PC-9 (cell line): ENCODE data around the gene CRYAA. TPM values are rescaled to one million over a fixed set of nuclear protein-coding genes. Genes with fewer than 3 reads are reported as not detected.

Experiments
- BruUV-seq: library from RNA; stranded (reverse); fragments of 400-500 nt; replicated peaks from 2 replicates; lab custom pipeline; 2021; lab: Mats Ljungman, UMichigan
- CTCF ChIA-PET: fragments of 300-600 bp; sonication (Branson Sonifier 250); formaldehyde crosslinking; loops from one replicate; lab custom pipeline; 2022; ENCODE audit warnings: antibody characterized with exemption; lab: Charles Lee
- POLR2A ChIA-PET: fragments of 300-600 bp; sonication (Branson Sonifier 250); formaldehyde crosslinking; loops from one replicate; lab custom pipeline; 2022; ENCODE audit warnings: antibody characterized with exemption; ENCODE audit not compliant: unreplicated experiment; lab: Charles Lee
- DNase-seq, 2 experiments: peaks; one replicate each; pipeline versions ENCODE4 v3.0.0 to v3.0.0-alpha.2; 2015 to 2022; ENCODE audit warnings: mixed read lengths in 1 of 2
- H2AFZ ChIP-seq: fragments of 200-600 bp; sonication (generic); 2 replicates; pipeline ENCODE4 v1.8.1; 2017; ENCODE audit warnings: antibody characterized with exemption
- H3F3A ChIP-seq: fragments of 200-600 bp; sonication (generic); 2 replicates; pipeline ENCODE4 v1.8.1; 2017; ENCODE audit warnings: antibody characterized with exemption, mild to moderate bottlenecking, low read depth; ENCODE audit not compliant: insufficient read depth
- H3K27ac ChIP-seq: fragments of 200-600 bp; sonication (generic); 2 replicates; pipeline ENCODE4 v1.6.1; 2016; ENCODE audit warnings: mixed run types
- H3K27me3 ChIP-seq: fragments of 200-600 bp; sonication (generic); 2 replicates; pipeline ENCODE4 v1.6.1; 2016; ENCODE audit warnings: low read depth, mixed run types; ENCODE audit not compliant: insufficient read depth
- H3K36me3 ChIP-seq: fragments of 200-600 bp; sonication (generic); 2 replicates; pipeline ENCODE4 v1.6.1; 2016; ENCODE audit warnings: low read depth, mixed run types
- H3K4me1 ChIP-seq: fragments of 200-600 bp; sonication (generic); replicated peaks from 2 replicates; pipeline ENCODE4 v1.6.1; 2016; ENCODE audit warnings: mixed run types; ENCODE audit not compliant: insufficient read depth
- H3K4me2 ChIP-seq: fragments of 200-600 bp; sonication (generic); 2 replicates; pipeline ENCODE4 v1.6.1; 2017; ENCODE audit warnings: mixed run types
- H3K4me3 ChIP-seq: fragments of 200-600 bp; sonication (generic); 2 replicates; pipeline ENCODE4 v1.6.1; 2016; ENCODE audit warnings: mixed run types
- H3K79me2 ChIP-seq: fragments of 200-600 bp; sonication (generic); 2 replicates; pipeline ENCODE4 v1.6.1; 2017; ENCODE audit warnings: low read depth, mixed run types
- H3K9me2 ChIP-seq: fragments of 200-600 bp; sonication (generic); 2 replicates; pipeline ENCODE4 v1.8.1; 2017; ENCODE audit warnings: mild to moderate bottlenecking; ENCODE audit not compliant: insufficient read depth
- H3K9me3 ChIP-seq: fragments of 200-600 bp; sonication (generic); 2 replicates; pipeline ENCODE4 v1.8.1; 2016; ENCODE audit warnings: low read depth; ENCODE audit not compliant: insufficient read depth
- H4K20me1 ChIP-seq: fragments of 200-600 bp; sonication (generic); 2 replicates; pipeline ENCODE4 v1.8.1; 2017; ENCODE audit not compliant: insufficient read depth
- CTCF ChIP-seq: fragments of 200-600 bp; sonication (generic); conservative IDR thresholded peaks from 2 replicates; pipeline ENCODE4 v1.6.1; 2017; ENCODE audit warnings: mixed run types, antibody characterized with exemption, mild to moderate bottlenecking, moderate library complexity
- EZH2 ChIP-seq: fragments of 200-600 bp; sonication (generic); IDR thresholded peaks from 2 replicates; pipeline ENCODE4 v1.8.0; 2017; ENCODE audit warnings: antibody characterized with exemption, low read depth
- intact Hi-C: fragments of 100-400 bp; cut with micrococcal nuclease; formaldehyde crosslinking; loops from one replicate; pipeline ENCODE4 v1.10.0; 2022; ENCODE audit not compliant: unreplicated experiment
- total RNA-seq: library from RNA; stranded (reverse); gene quantifications from 2 replicates; pipeline ENCODE4 v1.2.3, GENCODE V29; 2021

CRYAA gene
- total RNA-seq, 1 experiment from 2014 or later = not detected

DNA sequence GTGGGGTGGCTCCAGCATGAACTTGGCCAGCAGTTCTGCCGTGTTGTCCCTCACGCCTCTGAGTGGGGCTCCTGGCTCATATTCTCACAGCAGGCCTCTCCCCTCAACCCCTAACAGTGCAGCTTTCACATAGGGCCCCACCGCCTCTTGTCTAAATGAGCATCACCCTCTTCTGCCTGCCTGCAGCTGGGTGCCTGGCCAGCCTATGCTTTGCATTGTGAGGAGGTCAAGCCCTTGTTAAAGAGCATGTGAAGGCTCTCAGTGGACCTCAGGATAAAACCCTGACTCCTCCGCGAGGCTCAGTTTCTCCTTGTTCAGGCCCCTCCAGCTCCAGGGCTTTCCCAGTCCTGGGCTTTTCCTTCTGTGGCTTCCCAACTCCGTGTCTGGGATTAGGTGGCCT is 34.8 kb downstream of the CRYAA start:
- Histone ChIP-seq H3K9me2 (no peaks in the 10 kb centered on the region), H3K4me2 (no peak overlapping the region), H3K27me3 (no peaks in the 10 kb centered on the region), H2AFZ (no peak overlapping the region), H3K4me1 (no peaks in the 10 kb centered on the region; the same call in 1 of the 2 replicates), H4K20me1 (no peaks in the 10 kb centered on the region), H3K27ac (no peak overlapping the region), H3F3A (no peaks in the 10 kb centered on the region), H3K36me3 (no peaks in the 10 kb centered on the region), H3K79me2 (no peaks in the 10 kb centered on the region), H3K4me3 (no peak overlapping the region), H3K9me3 (no peaks in the 10 kb centered on the region; the same call in 1 of the 2 replicates)
- no peak for DNase-seq
- ChIA-PET POLR2A (no interaction called here), CTCF (no interaction called here)
- TF ChIP-seq EZH2 = no peak
- TF ChIP-seq CTCF = no peak
- intact Hi-C loops = no loop called here
- BruUV-seq = no TSS peak

DNA sequence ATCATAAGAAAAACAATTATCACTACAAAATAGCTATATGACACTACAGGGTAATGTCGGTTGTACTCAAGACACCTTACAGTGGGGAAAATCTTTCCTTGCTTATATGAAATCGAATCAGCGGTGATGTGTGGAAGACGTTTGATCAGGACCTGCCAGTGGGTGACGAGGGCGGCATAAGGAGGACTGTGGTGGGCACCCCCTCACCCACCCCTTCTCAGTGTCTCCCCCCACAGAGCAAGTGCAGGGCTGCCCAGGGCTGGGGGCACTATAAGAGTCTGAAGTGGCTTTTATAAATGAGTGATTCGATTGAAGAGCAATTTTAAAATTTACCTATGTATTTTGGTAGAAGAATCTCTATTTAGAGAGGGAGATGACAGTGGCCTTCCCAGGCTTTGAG is 35.8 kb downstream of the CRYAA start:
- H3K27me3 ChIP-seq = no peaks in the 10 kb centered on the region
- H3K79me2 ChIP-seq = no peaks in the 10 kb centered on the region
- H3K4me2 ChIP-seq = no peak overlapping the region
- H3K4me3 ChIP-seq = no peak overlapping the region
- POLR2A ChIA-PET = no interaction called here
- no peak for DNase-seq
- no peak overlapping the region for H3K27ac ChIP-seq
- H3K9me3 ChIP-seq = no peaks in the 10 kb centered on the region; the same call in 1 of the 2 replicates
- CTCF ChIA-PET = no interaction called here
- H3K4me1 ChIP-seq = peaks cover 3% of the 10 kb centered on the region; the same call in 1 of the 2 replicates
- intact Hi-C loops = no loop called here
- no peak for TF ChIP-seq EZH2
- no peak for TF ChIP-seq CTCF
- no peaks in the 10 kb centered on the region for H3F3A ChIP-seq
- H3K9me2 ChIP-seq = no peaks in the 10 kb centered on the region
- no peak overlapping the region for H2AFZ ChIP-seq
- H3K36me3 ChIP-seq = no peaks in the 10 kb centered on the region
- no TSS peak for BruUV-seq
- H4K20me1 ChIP-seq = no peaks in the 10 kb centered on the region

- H3F3A ChIP-seq = no peaks in the 10 kb centered on the region
- CTCF ChIA-PET = no interaction called here
- intact Hi-C loops = no loop called here
Observed at GRCh38 chr21:43206231-43207042, 37.6 kb downstream of the CRYAA start.

More at GRCh38 chr21:43206231-43207042, 37.6 kb downstream of the CRYAA start:
- DNase-seq = no peak
- Histone ChIP-seq H3K4me2 (no peak overlapping the region), H3K36me3 (no peaks in the 10 kb centered on the region), H4K20me1 (no peaks in the 10 kb centered on the region), H3K4me1 (peaks cover 16% of the 10 kb centered on the region), H3K9me3 (no peaks in the 10 kb centered on the region; the same call in 1 of the 2 replicates), H2AFZ (no peak overlapping the region), H3K4me3 (no peak overlapping the region), H3K27me3 (no peaks in the 10 kb centered on the region), H3K9me2 (no peaks in the 10 kb centered on the region), H3K79me2 (no peaks in the 10 kb centered on the region), H3K27ac (no peak overlapping the region)
- TF ChIP-seq EZH2 = no peak
- TF ChIP-seq CTCF = no peak
- POLR2A ChIA-PET = no interaction called here
- no TSS peak for BruUV-seq
